HG03342 (cell line): Measurements from ENCODE around the gene GART.

Experiments
- ATAC-seq: cut with Tn5 transposase; IDR thresholded peaks from one replicate; pipeline ENCODE4 v1.9.1; 2021; ENCODE audit warnings: mild to moderate bottlenecking, moderate library complexity; ENCODE audit not compliant: unreplicated experiment

Gene GART

DNA sequence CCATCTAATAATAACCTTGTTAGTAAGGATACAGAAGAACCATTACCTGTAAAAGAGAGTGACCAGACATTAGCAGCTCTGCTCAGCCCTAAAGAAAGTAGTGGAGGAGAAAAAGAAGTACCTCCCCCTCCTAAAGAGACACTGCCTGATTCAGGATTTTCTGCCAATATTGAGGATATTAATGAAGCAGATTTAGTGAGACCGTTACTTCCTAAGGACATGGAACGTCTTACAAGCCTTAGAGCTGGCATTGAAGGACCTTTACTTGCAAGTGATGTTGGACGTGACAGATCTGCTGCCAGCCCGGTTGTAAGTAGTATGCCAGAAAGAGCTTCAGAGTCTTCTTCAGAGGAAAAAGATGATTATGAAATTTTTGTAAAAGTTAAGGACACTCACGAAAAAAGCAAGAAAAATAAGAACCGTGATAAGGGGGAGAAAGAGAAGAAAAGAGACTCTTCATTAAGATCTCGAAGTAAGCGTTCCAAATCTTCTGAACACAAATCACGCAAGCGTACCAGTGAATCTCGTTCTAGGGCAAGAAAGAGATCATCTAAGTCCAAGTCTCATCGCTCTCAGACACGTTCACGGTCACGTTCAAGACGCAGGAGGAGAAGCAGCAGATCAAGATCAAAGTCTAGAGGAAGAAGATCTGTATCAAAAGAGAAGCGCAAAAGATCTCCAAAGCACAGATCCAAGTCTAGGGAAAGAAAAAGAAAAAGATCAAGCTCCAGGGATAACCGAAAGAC lies 12.5 kb upstream of the GART start:
- no peak for ATAC-seq

DNA sequence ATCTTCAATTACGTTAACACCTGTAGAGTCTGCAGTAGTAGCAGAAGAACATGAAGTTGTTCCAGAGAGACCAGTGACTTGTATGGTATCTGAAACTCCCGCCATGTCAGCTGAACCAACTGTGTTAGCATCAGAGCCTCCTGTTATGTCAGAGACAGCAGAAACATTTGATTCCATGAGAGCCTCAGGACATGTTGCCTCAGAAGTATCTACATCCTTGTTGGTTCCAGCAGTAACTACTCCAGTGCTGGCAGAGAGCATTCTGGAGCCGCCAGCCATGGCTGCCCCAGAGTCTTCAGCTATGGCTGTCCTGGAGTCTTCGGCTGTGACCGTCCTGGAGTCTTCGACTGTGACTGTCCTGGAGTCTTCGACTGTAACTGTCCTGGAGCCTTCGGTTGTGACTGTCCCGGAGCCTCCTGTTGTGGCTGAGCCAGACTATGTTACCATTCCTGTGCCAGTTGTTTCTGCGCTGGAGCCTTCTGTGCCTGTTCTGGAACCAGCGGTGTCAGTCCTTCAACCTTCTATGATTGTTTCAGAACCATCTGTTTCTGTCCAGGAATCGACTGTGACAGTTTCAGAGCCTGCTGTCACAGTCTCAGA lies 11.2 kb upstream of the GART start:
- ATAC-seq = no peak

DNA sequence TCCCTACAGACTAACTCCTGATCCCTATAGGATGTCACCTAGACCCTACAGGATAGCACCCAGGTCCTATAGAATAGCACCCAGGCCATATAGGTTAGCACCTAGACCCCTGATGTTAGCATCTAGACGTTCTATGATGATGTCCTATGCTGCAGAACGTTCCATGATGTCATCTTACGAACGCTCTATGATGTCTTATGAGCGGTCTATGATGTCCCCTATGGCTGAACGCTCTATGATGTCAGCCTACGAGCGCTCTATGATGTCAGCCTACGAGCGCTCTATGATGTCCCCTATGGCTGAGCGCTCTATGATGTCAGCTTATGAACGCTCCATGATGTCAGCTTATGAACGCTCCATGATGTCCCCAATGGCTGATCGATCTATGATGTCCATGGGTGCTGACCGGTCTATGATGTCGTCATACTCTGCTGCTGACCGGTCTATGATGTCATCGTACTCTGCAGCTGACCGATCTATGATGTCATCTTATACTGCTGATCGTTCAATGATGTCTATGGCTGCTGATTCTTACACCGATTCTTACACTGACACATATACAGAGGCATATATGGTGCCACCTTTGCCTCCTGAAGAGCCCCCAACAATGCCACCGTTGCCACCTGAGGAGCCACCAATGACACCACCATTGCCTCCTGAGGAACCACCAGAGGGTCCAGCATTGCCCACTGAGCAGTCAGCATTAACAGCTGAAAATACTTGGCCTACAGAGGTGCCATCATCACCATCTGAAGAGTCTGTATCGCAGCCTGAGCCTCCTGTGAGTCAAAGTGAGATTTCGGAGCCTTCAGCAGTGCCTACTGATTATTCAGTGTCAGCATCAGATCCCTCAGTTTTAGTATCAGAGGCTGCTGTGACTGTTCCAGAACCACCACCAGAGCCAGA lies 10.4 kb upstream of the GART start:
- no peak for ATAC-seq

DNA sequence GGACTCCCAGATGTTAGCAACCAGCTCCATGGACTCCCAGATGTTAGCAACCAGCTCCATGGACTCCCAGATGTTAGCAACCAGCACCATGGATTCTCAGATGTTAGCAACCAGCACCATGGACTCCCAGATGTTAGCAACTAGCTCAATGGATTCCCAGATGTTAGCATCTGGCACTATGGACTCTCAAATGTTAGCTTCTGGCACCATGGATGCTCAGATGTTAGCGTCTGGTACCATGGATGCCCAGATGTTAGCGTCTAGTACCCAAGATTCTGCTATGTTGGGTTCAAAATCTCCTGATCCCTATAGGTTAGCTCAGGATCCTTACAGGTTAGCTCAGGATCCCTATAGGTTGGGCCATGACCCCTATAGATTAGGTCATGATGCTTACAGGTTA lies 9.7 kb upstream of the GART start:
- ATAC-seq = no peak

DNA sequence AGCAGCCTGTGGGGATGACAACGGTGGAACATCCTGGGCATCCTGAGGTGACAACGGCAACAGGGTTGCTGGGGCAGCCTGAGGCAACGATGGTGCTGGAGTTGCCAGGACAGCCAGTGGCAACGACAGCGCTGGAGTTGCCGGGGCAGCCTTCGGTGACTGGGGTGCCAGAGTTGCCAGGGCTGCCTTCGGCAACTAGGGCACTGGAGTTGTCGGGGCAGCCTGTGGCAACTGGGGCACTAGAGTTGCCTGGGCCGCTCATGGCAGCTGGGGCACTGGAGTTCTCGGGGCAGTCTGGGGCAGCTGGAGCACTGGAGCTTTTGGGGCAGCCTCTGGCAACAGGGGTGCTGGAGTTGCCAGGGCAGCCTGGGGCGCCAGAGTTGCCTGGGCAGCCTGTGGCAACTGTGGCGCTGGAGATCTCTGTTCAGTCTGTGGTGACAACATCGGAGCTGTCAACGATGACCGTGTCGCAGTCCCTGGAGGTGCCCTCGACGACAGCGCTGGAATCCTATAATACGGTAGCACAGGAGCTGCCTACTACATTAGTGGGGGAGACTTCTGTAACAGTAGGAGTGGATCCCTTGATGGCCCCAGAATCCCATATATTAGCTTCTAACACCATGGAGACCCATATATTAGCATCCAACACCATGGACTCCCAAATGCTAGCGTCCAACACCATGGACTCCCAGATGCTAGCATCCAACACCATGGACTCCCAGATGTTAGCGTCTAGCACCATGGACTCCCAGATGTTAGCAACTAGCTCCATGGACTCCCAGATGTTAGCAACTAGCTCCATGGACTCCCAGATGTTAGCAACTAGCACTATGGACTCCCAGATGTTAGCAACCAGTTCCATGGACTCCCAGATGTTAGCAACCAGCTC lies 9.1 kb upstream of the GART start:
- ATAC-seq = no peak

DNA sequence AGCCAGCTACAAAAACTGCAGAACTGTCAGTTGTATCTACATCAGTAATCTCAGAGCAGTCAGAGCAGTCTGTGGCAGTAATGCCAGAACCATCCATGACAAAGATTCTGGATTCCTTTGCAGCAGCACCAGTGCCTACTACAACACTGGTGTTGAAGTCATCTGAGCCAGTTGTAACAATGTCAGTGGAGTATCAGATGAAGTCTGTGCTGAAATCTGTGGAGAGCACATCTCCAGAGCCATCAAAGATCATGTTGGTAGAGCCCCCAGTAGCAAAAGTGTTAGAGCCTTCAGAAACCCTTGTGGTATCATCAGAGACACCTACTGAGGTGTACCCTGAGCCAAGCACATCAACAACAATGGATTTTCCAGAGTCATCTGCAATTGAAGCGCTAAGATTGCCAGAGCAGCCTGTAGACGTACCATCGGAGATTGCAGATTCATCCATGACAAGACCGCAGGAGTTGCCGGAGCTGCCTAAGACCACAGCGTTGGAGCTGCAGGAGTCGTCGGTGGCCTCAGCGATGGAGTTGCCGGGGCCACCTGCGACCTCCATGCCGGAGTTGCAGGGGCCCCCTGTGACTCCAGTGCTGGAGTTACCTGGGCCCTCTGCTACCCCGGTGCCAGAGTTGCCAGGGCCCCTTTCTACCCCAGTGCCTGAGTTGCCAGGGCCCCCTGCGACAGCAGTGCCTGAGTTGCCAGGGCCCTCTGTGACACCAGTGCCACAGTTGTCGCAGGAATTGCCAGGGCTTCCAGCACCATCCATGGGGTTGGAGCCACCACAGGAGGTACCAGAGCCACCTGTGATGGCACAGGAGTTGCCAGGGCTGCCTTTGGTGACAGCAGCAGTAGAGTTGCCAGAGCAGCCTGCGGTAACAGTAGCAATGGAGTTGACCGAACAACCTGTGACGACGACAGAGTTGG lies 8.2 kb upstream of the GART start:
- ATAC-seq = no peak

DNA sequence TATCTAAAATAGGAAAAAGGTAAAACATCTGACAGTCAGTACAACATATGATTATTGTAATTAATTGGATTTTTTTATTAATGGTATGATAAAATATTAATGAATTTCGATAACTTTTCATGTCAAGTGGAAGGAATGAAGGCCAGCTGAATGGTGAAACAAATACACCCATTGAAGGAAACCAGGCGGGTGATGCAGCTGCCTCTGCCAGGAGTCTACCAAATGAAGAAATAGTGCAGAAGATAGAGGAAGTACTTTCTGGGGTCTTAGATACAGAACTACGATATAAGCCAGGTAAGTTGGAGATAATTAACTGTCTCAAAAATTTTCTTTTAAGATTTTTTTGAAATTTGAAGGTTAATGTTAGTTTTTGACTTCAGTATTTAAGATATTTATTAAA lies 4.2 kb upstream of the GART start:
- ATAC-seq = no peak

DNA sequence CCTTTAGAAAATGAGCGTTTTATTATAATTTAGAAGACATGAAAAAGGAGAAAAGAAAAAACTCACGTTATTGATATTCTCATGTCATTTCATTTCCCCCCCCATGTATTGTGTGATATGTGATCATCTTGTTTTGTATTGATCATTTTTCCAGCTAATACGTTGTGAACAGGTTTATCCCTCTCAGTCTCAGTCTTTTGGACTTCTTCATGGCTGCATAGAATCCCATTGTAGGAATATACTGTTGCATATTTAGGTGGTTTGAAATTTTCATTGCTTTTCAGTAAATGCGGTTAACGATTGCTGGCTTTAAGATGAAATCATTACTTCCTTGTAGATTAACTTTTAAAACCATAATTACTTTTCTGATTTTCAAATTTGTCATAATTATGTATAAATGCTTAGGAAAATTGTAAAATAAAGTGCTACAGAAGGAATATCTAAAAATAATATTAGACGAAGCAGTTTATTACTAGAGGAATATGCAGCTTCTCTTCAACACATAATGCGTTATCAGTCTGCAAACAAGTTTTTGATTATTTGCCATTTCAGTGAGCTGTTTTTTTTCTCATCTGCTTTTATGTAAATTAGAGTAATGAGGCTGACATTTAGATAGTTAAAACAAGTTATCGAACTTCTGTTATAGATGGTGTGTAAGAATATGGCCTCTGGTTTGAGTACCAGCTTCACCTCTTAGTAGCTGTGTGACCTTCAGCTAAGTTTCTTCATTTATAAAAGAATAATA lies 2.7 kb upstream of the GART start:
- ATAC-seq = no peak

DNA sequence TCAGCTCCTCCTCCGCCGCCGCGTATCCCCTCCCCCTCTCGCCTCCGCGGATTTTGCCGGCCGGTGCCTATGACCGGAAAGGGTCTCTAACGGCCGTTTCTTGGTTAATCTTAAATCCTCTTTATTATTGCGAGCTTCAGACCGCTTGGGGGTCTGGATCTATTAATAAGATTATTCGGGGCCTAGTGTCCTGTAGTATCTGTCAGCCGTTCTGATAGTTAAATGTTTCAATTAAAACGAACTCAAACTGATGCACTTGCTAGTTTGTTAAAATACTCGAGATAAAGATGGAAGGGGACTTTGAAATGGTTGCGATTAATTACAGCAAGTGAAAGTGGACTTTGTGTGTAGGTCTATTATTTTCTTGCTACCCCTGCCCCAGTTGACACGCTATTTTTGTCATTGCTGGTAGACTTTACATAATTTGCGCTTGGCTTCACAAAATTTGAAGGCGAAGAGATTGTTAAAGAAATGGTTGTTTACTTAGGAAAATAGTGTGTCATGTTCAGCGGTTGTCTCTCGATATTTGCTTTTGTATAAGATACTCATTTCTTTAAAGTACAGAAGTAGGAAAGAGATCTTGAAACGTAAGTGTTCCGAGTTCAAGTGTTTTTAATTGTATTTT lies 1.7 kb upstream of the GART start:
- ATAC-seq = no peak

DNA sequence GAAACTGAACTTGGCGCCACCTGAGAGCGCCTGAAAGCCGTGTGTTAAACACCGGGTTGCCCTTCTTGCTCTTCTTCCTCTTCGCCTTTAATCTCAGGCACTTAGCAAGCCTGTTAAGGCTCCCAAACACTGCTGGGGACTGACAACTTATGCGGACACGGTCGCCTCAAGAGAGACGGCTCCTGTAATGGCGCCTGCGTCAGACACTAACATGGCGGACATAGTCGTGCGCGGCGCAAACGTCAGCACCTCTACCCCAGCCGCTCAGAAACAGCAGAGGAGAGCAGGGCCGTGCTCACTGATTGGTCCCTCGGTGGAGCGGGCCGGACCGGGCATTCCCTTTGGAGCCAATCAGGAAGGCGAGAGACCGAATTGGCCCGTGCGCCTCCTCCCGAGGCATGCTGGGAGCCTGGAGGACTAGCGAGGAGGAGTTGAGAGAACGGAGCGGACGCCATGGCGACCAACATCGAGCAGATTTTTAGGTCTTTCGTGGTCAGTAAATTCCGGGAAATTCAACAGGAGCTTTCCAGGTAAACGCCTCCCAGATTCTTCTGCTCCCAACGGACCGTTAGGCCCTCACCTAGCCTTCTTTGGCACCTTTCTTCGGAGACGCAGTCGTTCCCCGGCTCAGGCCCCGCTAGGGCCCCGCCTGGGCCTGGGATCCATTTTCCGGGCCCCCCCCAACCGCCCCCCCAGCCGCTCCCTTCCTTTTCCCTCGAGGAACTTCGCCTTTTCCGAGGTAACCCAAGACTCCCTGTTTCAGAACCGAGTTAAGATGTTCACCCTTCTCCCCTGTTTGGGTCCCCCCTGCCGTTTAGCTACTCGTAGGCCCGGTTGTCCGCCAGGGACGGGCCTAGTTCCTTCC lies 955 bp upstream of the GART start, which contains the start of gene SON:
Gene SON, plus strand, starts transcription at position 399 of the 865 bp plus-strand sequence. Its CDS starts 55 bp downstream, at position 454.
- peak; percentile 89 for ATAC-seq

DNA sequence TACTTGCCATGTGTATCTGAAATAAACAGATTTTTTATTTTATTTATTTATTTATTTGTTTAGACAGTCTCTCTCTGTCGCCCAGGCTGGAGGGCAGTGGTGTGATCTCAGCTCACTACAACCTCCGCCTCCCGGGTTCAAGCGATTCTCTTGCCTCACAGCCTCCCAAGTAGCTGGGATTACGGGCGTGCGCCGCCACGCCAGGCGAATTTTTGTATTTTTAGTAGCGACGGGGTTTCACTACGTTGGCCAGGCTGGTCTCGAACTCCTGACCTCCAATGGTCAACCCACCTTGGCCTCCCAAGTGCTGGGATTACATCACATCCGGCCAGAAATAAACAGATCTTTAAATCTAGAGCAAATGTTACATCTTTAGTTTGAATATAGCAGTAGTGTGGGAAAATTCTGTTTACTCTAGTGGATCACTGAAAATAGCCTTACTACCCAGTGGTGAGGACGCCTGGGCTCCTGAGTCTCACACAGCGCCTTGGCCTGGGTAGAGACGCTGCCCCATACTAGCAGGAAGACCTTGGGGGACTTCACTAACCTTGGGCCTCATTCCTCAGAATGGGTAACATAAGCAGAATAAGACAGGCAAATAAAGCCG lies 709 bp downstream of the GART start:
- ATAC-seq = no peak

DNA sequence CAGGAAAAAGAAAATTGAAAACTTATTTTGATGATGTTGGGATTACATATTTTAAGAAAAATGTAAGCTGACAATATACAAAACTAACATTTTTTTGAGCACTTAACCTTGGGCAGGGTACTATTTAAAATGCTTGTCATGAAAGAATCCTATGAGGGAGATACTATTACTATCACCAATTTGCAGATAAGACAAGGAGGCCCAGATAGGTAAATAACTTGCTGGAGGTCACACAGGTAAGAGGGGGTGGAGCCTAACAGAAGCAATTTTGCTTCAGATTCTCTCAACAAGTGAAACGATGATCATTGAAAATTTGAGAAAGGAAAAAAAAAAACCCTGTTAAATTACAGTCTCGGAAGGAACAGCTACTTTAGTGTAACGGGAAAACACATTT lies 1.2 kb downstream of the GART start:
- no peak for ATAC-seq

DNA sequence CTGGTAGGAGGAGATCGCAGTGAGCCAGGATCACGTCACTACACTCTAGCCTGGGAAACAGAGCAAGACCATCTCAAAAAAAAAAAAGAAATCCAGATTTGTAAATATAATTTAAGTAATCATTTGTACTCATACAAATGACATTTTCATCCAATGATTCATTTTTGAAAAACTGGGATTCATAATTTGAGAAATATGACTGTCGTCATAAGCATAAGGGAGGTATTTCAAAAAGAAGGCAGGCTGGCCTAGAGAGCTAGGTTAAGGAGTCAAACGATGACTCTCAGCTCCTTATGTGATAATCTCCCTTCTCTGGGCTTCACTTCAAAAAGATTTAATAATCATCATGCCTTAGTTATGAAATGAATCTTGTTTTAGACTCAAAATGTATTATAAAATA lies 2.3 kb downstream of the GART start:
- no peak for ATAC-seq

DNA sequence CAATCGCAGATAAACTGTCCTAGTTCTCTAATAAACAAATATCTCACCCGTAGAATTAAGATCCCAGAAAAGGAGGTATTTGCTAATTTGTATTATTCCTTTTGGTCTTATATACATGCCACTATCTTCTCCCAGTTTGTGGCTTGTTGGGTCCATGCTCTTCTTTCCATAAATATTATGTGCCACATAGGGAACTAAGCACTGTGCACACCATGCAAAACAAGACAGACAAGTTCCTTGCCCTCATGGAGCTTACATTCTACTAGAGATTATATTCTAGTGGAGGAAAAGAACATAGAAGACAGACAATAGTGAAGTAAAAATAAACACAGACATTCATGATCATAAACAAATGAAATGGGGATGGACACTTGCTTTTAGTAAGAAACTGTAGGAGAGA lies 4.7 kb downstream of the GART start:
- ATAC-seq = no peak

DNA sequence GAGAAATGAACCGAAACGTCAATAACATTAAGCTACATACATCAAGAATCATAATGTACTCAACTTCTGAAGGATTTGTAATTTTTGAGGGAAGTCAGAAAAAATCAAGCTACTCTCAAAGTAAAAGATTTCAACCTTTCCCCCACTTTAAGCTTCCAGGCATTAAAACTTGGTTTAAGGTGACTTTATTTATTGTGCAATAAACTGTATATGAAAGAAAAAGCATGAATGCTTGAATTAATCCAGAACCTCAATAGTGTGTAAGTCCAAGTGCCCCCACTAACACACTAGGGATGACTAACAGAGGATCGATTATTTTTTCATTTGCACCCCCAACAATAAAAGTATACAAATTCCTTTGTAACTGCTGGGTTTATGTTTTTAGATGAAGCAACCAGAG lies 10.9 kb downstream of the GART start:
- no peak for ATAC-seq

DNA sequence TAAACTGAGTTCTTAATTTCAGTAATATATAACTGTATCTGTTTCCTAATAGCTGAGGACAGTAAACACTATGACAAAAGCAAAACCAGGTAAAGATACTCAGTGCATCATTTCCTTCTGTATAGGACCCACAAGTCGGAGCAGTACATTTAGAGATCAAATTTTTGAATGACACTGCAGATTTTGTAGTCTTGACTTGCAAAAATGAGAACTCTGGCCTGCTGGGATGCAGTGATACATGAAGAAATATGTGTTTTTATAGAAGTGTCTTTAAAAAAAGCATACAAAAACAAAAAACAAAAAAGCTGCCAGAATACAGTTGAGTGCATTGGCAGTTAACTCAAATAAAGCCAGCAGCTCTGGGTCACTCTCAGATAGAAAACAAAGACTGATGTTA lies 19.0 kb downstream of the GART start:
- no peak for ATAC-seq

DNA sequence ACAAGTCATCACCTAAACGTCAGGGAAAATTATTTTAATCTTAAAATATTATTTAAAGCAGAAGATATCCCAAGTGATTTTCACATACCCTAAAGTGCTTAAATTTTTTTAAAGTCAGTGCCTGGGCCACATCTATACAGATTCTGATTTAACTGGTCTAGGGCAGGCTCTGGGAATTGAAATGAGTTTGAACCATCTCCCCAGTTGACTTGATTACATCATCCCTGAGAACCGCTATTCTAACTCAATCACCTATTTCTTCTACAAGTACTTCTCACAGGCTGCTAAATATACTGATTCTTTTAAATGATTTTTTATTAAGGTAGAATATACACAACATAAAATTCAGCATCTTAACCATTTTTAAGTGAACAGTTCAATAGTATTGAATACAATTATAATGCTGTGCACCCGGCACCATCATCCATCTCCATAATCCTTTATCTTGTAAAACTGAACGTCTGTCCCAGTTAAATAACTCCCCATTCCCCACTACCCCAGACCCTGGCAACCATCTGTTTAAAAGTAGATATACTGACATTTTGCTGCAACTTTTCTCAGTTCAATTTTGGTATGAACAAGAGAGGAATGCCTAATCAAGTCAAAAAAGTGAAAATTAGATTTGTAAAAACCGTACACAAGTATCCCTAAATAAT lies 19.5 kb downstream of the GART start:
- ATAC-seq = no peak
